ENCODE data around the gene NPPC. TPM values are rescaled to one million over a fixed set of nuclear protein-coding genes. Genes with fewer than 3 reads are reported as not detected.

The NPPC gene
- total RNA-seq, 3 donors from 2014 or later = 0.39 to 2.7 TPM; not detected in 1

- TF ChIP-seq CTCF (IDR thresholded peaks at IDR 0.05) = no peak
- H3K4me1 ChIP-seq (ENCODE audit: low read depth) = peaks cover 2% of the 10 kb centered on the region
- H3K36me3 ChIP-seq (ENCODE audit: low read depth) = no peaks in the 10 kb centered on the region
- DNase-seq = peak in 1 of 3 donors; percentile 41
- intact Hi-C loops (cut with DNase I, micrococcal nuclease) = no loop called here
- no peaks in the 10 kb centered on the region for H3K9me3 ChIP-seq
- H3K4me3 ChIP-seq = no peak overlapping the region
- no peak for ATAC-seq
Measured at GRCh38 chr2:231931481-231931915, 5.3 kb upstream of the NPPC start.

- H3K4me3 ChIP-seq = no peak overlapping the region
- DNase-seq (peak in 1 of 3 donors; percentile 29), ATAC-seq (no peak)
- H3K36me3 ChIP-seq (ENCODE audit: low read depth) = no peaks in the 10 kb centered on the region
- H3K9me3 ChIP-seq = no peaks in the 10 kb centered on the region
- intact Hi-C loops (cut with DNase I, micrococcal nuclease) = no loop called here
- TF ChIP-seq CTCF (IDR thresholded peaks at IDR 0.05) = no peak
- peaks cover 10% of the 10 kb centered on the region for H3K4me1 ChIP-seq (ENCODE audit: low read depth)
Measured at GRCh38 chr2:231930593-231931281, 4.5 kb upstream of the NPPC start.

DNA sequence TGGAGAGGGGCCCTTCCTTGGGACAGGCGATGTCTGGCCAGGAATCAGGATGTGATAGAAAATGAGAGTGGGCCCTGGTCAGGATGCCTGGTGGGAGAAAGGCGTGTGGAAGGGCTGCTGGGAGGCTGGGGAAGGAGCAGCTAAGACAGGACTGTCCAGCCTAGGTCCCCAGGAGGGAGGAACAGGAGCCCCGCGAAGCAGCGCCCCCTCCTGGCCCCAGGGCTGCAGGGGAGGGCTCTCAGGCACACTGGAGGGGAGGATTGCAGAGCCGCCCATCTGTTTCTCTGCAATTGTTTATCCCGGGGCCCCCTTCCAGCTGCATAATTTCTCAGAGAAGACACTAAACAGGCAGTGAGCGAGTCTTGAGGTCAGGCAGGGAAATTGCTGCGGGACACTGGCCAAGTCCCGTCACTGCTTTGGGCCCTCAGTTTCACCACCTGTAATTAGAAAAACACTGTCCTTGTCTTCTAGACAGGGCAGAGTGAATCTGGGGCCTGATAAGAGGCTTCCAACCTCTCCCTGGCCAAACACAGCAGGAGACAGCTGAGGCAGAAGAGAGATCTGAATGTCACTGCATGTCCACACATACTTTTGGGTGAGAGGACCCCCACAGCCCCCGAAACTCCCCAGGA, 3.9 kb upstream of the NPPC start:
- DNase-seq = peak in 1 of 3 donors; percentile 48
- intact Hi-C loops (cut with DNase I, micrococcal nuclease) = loop anchor here (5.0 to 10.0 kb wide), 4 partner anchors 212 to 505 kb away; no protein-coding TSS in a partner anchor

GRCh38 chr2:231928901-231929725, 2.9 kb upstream of the NPPC start:
- ATAC-seq (no peak), DNase-seq (peak in 1 of 3 donors; percentile 23)
- Histone ChIP-seq H3K4me3 (no peak overlapping the region), H3K9me3 (no peaks in the 10 kb centered on the region), H3K4me1 (ENCODE audit: low read depth) (peaks cover 14% of the 10 kb centered on the region), H3K36me3 (ENCODE audit: low read depth) (no peaks in the 10 kb centered on the region)
- intact Hi-C loops (cut with DNase I, micrococcal nuclease) = loop anchor here (5.0 to 10.0 kb wide), 4 partner anchors 213 to 506 kb away; no protein-coding TSS in a partner anchor
- no peak for TF ChIP-seq CTCF (IDR thresholded peaks at IDR 0.05)

More for the DNA sequence above, 3.9 kb upstream of the NPPC start:
- TF ChIP-seq CTCF (IDR thresholded peaks at IDR 0.05) = no peak
- no peaks in the 10 kb centered on the region for H3K9me3 ChIP-seq
- peak; percentile 10 for ATAC-seq
- H3K36me3 ChIP-seq (ENCODE audit: low read depth) = no peaks in the 10 kb centered on the region
- H3K4me1 ChIP-seq (ENCODE audit: low read depth) = peaks cover 14% of the 10 kb centered on the region
- H3K4me3 ChIP-seq = no peak overlapping the region

GRCh38 chr2:231928481-231928880, 2.3 kb upstream of the NPPC start:
- TF ChIP-seq CTCF (IDR thresholded peaks at IDR 0.05) = no peak
- ATAC-seq (no peak), DNase-seq (peak in 1 of 3 donors; percentile 28)
- H3K4me1 ChIP-seq (ENCODE audit: low read depth) = peaks cover 14% of the 10 kb centered on the region
- intact Hi-C loops (cut with DNase I, micrococcal nuclease) = loop anchor here (5.0 to 10.0 kb wide), 4 partner anchors 214 to 506 kb away; no protein-coding TSS in a partner anchor
- no peaks in the 10 kb centered on the region for H3K9me3 ChIP-seq
- H3K4me3 ChIP-seq = no peak overlapping the region
- no peaks in the 10 kb centered on the region for H3K36me3 ChIP-seq (ENCODE audit: low read depth)
